Effector memory CD4-positive, alpha-beta T cell (primary cell): ENCODE measurements around the gene ABCC4.

Experiments
- DNase-seq, 3 donors: peaks; one replicate each; pipeline ENCODE4 v3.0.0-alpha.2; 2020
- H3K27ac ChIP-seq: 2 replicates; pipeline ENCODE4 v1.7.0; 2013; ENCODE audit warnings: mild to moderate bottlenecking, low read length, moderate library complexity; ENCODE audit not compliant: insufficient read depth, poor library complexity, severe bottlenecking
- H3K27me3 ChIP-seq: replicated peaks from 2 replicates; pipeline ENCODE4 v1.7.0; 2013; ENCODE audit warnings: mild to moderate bottlenecking, low read length; ENCODE audit not compliant: insufficient read depth, control insufficient read depth, poor library complexity, severe bottlenecking
- H3K36me3 ChIP-seq: 2 replicates; pipeline ENCODE4 v1.7.0; 2013; ENCODE audit warnings: mild to moderate bottlenecking, low read length, moderate library complexity; ENCODE audit not compliant: control insufficient read depth, insufficient read depth
- H3K4me1 ChIP-seq: 2 replicates; pipeline ENCODE4 v1.7.0; 2013; ENCODE audit warnings: low read length, mild to moderate bottlenecking; ENCODE audit not compliant: control insufficient read depth, insufficient read depth, poor library complexity, severe bottlenecking
- H3K4me3 ChIP-seq: 2 replicates; pipeline ENCODE4 v1.7.0; 2013; ENCODE audit warnings: low read length, low read depth, mild to moderate bottlenecking; ENCODE audit not compliant: insufficient read depth, poor library complexity, severe bottlenecking
- H3K9me3 ChIP-seq: 2 replicates; pipeline ENCODE4 v1.7.0; 2013; ENCODE audit warnings: mild to moderate bottlenecking, low read length, moderate library complexity; ENCODE audit not compliant: control insufficient read depth

ABCC4 gene

DNA sequence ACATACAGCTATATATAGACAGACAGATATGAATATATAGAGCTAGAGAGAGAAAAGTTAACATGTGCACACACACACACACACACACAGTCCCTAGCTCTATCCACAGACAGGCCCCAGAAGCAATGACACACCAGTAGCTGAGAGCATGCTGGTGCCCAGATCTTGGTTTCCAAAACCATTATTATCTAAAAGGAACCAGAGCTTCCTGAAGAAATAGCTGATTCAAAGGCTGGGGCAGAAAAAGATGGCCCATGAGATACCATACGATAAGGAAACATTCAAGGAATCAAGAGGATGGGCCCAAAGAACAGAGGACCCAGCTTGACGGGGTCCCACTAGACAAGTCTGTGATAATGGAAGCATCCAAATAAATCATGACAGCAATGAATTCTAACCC is 53.4 kb downstream of the ABCC4 start:
- no peaks in the 10 kb centered on the region for H3K4me1 ChIP-seq
- H3K27ac ChIP-seq, result no peak overlapping the region
- no peak for DNase-seq
- H3K9me3 ChIP-seq, result no peaks in the 10 kb centered on the region
- peaks cover 3% of the 10 kb centered on the region for H3K36me3 ChIP-seq
- H3K4me3 ChIP-seq, result no peak overlapping the region
- no peaks in the 10 kb centered on the region for H3K27me3 ChIP-seq

DNA sequence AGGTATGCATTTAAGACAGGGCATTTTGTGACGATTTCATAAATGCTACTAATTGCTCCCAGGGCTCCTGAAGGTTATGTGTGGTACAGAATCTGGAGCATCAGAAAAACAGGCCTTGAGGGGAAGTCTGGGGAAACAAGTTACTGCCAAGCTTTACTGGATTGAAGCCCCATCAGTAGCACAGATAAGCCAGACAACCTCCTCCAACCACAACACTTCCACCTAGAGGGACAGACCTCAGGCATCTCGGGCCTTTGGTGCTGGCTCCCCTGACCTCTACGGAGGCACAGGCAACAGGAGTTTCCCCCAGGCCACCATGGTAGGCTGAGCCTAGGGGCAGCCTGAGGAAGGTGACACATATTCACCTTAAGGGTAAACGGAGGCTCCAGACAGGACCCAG is 54.1 kb downstream of the ABCC4 start:
- no peak overlapping the region for H3K27ac ChIP-seq
- DNase-seq, result no peak
- H3K9me3 ChIP-seq, result no peaks in the 10 kb centered on the region
- peaks cover 3% of the 10 kb centered on the region for H3K36me3 ChIP-seq
- H3K27me3 ChIP-seq, result no peaks in the 10 kb centered on the region
- H3K4me1 ChIP-seq, result no peaks in the 10 kb centered on the region
- H3K4me3 ChIP-seq, result no peak overlapping the region

DNA sequence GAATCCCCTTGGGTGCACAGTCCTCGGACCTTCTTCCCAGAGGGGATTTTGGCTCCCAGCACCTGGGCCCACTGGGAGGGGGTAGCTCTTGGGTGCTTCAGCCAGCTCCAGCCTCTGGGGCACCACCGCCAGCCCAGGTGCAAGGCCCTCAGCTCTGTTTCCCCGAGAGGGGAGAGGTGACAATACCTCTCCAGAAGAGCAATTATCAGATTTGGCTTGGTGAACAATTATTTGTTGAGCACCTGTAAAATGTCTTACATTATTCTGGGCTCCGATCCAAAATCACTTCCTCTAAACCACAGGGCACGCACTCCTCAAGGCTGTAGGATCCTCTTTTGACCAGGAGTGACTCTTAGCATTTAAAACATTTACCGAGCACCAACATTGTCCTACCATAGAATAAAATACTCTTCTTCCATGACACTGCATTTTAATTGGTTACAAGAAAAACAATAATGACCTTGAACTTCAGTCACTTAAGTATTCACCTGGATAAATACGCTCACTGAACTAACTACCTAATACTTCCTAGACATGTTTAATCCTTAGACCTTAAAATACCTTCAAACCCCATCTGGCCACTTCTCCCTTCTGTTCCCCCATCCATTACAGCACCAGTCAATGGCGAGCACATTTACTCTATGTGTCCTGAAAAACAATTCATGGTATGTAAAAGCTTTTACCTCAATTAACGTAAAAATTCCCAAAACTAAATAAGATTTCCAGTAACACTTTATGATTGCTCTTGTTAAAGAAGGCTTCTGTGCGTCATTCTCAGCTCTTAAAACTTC is 54.8 kb downstream of the ABCC4 start:
- Histone ChIP-seq H3K4me3 (no peak overlapping the region), H3K27ac (no peak overlapping the region)
- no peak for DNase-seq

DNA sequence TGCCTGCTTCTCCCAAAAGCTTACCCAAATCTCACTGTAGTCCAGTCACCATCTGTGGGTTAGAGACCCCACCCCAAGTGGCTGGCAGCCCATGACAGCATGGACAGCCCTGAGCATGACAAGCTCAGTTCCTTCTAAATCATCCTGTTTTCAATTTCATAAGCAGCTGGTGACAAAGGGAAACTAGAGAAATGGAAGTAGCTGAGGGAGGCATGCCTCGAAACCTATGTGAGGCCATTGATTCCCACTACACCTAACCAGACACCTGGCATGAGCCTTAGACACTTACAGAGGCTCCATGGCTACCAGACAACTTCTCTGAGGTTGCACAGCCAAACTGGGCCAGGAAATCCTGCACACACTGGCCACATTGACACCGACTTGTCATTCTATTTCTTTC is 56.2 kb downstream of the ABCC4 start:
- Histone ChIP-seq H3K27ac (no peak overlapping the region), H3K36me3 (peaks cover 3% of the 10 kb centered on the region), H3K9me3 (no peaks in the 10 kb centered on the region), H3K4me3 (no peak overlapping the region), H3K4me1 (no peaks in the 10 kb centered on the region), H3K27me3 (no peaks in the 10 kb centered on the region)
- no peak for DNase-seq

More for the DNA sequence above, 54.8 kb downstream of the ABCC4 start:
- no peaks in the 10 kb centered on the region for H3K9me3 ChIP-seq
- no peaks in the 10 kb centered on the region for H3K4me1 ChIP-seq
- peaks cover 3% of the 10 kb centered on the region for H3K36me3 ChIP-seq
- H3K27me3 ChIP-seq, result no peaks in the 10 kb centered on the region

DNA sequence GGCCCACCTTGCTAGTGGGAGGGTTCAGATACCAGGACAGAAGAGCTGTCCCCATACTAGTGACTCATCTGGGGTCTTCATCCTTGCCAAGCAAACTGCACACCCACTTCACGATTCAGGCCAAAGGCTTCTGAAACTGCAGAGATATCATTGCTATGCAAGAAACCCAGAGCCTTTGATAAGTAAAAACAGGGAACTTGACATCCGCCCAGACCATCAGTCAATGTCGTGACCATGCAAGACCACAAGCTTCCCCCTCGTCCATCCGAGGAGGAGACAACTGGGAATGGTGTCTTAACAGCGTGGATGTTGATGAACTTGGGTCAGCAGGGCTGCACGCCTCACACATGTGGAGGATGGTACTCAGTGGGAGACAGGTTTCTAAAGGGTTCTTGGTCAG is 58.0 kb downstream of the ABCC4 start:
- no peak for DNase-seq
- Histone ChIP-seq H3K27ac (no peak overlapping the region), H3K4me3 (no peak overlapping the region), H3K36me3 (peaks cover 3% of the 10 kb centered on the region), H3K9me3 (no peaks in the 10 kb centered on the region), H3K27me3 (no peaks in the 10 kb centered on the region), H3K4me1 (no peaks in the 10 kb centered on the region)

DNA sequence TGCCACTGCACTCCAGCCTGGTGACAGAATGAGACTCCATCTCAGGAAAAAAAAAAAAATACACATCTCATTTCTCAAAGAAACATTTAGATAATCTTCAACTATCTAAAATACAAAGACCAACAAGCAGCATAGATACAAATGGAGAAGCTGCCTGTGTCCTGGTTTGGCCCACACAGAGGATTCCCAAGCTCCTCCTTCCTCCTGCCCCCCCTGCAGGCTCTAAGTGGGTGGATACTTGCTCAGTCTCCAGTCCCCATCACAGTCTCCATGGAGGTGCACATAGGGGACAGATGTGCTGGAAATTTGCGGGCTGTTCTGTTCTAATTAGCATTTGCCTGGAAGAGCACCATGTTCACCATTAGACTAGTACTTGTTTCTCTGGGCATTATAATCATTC is 59.9 kb downstream of the ABCC4 start:
- H3K27ac ChIP-seq, result no peak overlapping the region
- no peaks in the 10 kb centered on the region for H3K9me3 ChIP-seq
- no peaks in the 10 kb centered on the region for H3K36me3 ChIP-seq
- no peak for DNase-seq
- no peaks in the 10 kb centered on the region for H3K4me1 ChIP-seq
- no peak overlapping the region for H3K4me3 ChIP-seq
- no peaks in the 10 kb centered on the region for H3K27me3 ChIP-seq

DNA sequence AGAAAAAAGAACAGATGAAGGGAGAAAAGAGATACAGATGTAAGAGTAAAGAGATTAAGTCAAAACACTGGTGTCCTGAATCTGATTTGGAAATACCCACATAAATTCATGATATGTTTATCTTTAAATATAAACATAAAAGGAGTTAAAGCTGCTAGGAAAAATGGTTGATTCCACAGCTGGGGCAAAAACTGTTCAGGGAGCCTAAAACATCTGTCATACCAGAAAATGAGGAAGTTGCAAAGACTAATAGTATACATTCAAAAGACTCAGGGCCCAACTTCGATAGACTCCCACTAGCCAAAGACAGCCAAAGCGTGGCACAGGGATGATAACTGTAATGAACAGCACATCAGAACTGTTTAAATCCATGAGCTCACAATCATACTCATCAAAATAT is 62.0 kb downstream of the ABCC4 start:
- no peak for DNase-seq
- Histone ChIP-seq H3K36me3 (no peaks in the 10 kb centered on the region), H3K27ac (no peak overlapping the region), H3K4me3 (no peak overlapping the region), H3K27me3 (no peaks in the 10 kb centered on the region), H3K9me3 (no peaks in the 10 kb centered on the region), H3K4me1 (no peaks in the 10 kb centered on the region)

DNA sequence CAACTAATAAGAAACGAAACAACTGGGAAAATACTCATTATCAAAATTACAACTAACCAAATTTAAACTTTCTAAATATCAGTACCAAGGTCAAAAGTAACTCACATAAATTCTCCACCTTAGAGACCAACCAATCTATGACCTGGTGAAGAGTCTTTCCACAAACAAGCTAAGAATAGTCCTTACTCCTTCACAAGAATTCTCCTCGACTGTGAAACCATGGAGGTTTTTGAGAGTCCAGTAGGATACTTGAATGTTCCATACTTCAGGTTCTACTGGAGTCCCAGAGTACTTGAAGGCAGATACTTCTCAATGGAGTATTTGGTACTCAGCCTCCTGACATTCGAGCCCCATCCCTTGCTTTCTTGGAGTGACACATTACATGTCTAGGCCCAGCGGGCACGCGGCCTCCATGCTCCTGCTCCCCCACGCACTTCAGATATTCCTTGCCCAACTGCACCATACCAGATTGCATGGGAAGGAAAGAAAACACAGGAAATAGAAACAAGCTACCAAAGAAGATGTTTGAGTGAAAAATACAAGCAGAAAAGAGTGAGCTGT is 63.9 kb downstream of the ABCC4 start:
- Histone ChIP-seq H3K27me3 (no peaks in the 10 kb centered on the region), H3K9me3 (no peaks in the 10 kb centered on the region), H3K4me1 (no peaks in the 10 kb centered on the region), H3K4me3 (no peak overlapping the region), H3K27ac (no peak overlapping the region), H3K36me3 (no peaks in the 10 kb centered on the region)
- no peak for DNase-seq

DNA sequence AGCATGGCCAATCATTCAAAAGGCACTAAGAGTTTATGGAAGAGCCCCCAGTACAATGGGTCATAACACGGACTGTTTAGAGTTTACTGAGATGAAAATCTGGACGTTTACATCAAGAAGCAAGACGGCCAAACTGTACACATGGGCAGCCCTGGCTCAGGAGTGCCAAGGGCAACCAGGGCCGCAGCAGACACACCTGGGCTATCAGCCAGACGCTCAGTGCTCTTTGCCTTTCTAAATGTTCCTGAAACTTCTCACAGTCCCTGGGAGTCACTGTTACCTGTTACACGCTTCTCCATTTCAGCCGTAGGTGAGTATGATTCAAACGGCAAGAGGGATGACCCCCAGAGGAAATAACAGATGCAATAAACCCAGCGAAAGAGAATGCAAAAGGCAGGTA is 64.5 kb downstream of the ABCC4 start:
- Histone ChIP-seq H3K27ac (no peak overlapping the region), H3K9me3 (no peaks in the 10 kb centered on the region), H3K4me3 (no peak overlapping the region), H3K36me3 (no peaks in the 10 kb centered on the region), H3K4me1 (no peaks in the 10 kb centered on the region), H3K27me3 (no peaks in the 10 kb centered on the region)
- DNase-seq, result no peak

DNA sequence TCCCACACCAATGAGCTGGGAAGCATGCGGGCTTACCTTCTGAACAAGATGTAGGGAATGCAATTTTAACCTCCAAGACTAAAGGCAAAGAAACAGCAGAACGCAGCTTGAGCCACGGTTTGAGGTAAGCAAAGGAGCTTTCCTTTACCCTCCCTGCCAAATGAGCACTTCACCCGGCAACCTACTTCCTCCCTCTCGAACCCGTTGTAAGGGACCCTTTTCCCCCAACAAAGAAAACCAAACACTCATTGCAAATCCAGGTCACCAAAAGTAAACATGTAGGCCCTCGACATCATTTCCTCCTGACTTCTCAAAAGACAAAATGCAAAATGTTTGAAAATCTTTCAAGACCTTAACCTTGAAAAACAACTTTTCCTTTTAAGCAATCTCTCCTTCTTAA is 65.3 kb downstream of the ABCC4 start:
- Histone ChIP-seq H3K27ac (no peak overlapping the region), H3K9me3 (no peaks in the 10 kb centered on the region), H3K36me3 (no peaks in the 10 kb centered on the region), H3K4me3 (no peak overlapping the region), H3K4me1 (no peaks in the 10 kb centered on the region), H3K27me3 (no peaks in the 10 kb centered on the region)
- no peak for DNase-seq
